Glutamatergic neuron (in vitro differentiated cells): ENCODE data around the gene EPHA10. TPM values are rescaled to one million over a fixed set of nuclear protein-coding genes. Genes with fewer than 3 reads are reported as not detected.

Experiments used
- DNase-seq: peaks from one replicate; pipeline ENCODE4 v3.0.0; 2022
- H3K27ac Mint-ChIP-seq: one replicate; pipeline ENCODE4 v1.8.0; 2020; ENCODE audit warnings: mild to moderate bottlenecking, mixed read lengths, inconsistent platforms; ENCODE audit not compliant: unreplicated experiment
- H3K27me3 Mint-ChIP-seq: one replicate; pipeline ENCODE4 v1.8.0; 2020; ENCODE audit warnings: mild to moderate bottlenecking, moderate library complexity, mixed read lengths, inconsistent platforms; ENCODE audit not compliant: unreplicated experiment
- H3K36me3 Mint-ChIP-seq: one replicate; pipeline ENCODE4 v1.8.0; 2020; ENCODE audit warnings: mild to moderate bottlenecking, mixed read lengths, inconsistent platforms; ENCODE audit not compliant: unreplicated experiment
- H3K4me1 Mint-ChIP-seq: one replicate; pipeline ENCODE4 v1.8.0; 2020; ENCODE audit warnings: mild to moderate bottlenecking, low read depth, mixed read lengths, inconsistent platforms; ENCODE audit not compliant: unreplicated experiment
- H3K4me3 Mint-ChIP-seq: one replicate; pipeline ENCODE4 v1.8.0; 2020; ENCODE audit warnings: mild to moderate bottlenecking, mixed read lengths, inconsistent platforms; ENCODE audit not compliant: unreplicated experiment
- H3K9me3 Mint-ChIP-seq: one replicate; pipeline ENCODE4 v1.8.0; 2020; ENCODE audit warnings: mild to moderate bottlenecking, moderate library complexity, mixed read lengths, inconsistent platforms; ENCODE audit not compliant: unreplicated experiment
- CTCF ChIP-seq: fragments of 200-600 bp; sonication (generic); IDR thresholded peaks from one replicate; pipeline ENCODE4 v1.5.0; 2021; ENCODE audit not compliant: partially characterized antibody, unreplicated experiment
- total RNA-seq: library from RNA; stranded (reverse); fragmentation: NEBNext Ultra II Directional; extraction: Animal tissue kit (Norgen Biotek cat#: 25700); gene quantifications from one replicate; pipeline ENCODE4 v1.2.1, GENCODE V29; 2021; ENCODE audit not compliant: unreplicated experiment

The EPHA10 gene
- total RNA-seq, 1 donor from 2014 or later = 4.8 TPM

- Mint-ChIP-seq H3K4me3 (peak overlapping the region; percentile 94), H3K9me3 (peaks cover 3% of the 10 kb centered on the region), H3K36me3 (no peaks in the 10 kb centered on the region), H3K27ac (peak overlapping the region; percentile 92), H3K27me3 (no peaks in the 10 kb centered on the region), H3K4me1 (peaks cover 7% of the 10 kb centered on the region)
- peak; percentile 83 for DNase-seq
- TF ChIP-seq CTCF = peak; percentile 9
Measured at GRCh38 chr1:37808369-37809319, 43.7 kb upstream of the EPHA10 start.

- no peak for TF ChIP-seq CTCF
- Mint-ChIP-seq H3K4me1 (peaks cover 7% of the 10 kb centered on the region), H3K4me3 (peak within 1 kb of the TSS; percentile 94), H3K27ac (peak within 1 kb of the TSS; percentile 92), H3K36me3 (no peaks in the 10 kb centered on the region), H3K27me3 (no peaks in the 10 kb centered on the region), H3K9me3 (peaks cover 3% of the 10 kb centered on the region)
- DNase-seq = peak; percentile 98
Measured at GRCh38 chr1:37807555-37808368, 42.8 kb upstream of the EPHA10 start, which contains the start of the genes C1orf122 and YRDC. TSS of gene C1orf122 (plus strand) at chr1:37807790. CDS start at chr1:37808405, 615 bp downstream. TSS of gene YRDC (minus strand) at chr1:37808208. CDS start at chr1:37808180, 28 bp downstream.

DNA sequence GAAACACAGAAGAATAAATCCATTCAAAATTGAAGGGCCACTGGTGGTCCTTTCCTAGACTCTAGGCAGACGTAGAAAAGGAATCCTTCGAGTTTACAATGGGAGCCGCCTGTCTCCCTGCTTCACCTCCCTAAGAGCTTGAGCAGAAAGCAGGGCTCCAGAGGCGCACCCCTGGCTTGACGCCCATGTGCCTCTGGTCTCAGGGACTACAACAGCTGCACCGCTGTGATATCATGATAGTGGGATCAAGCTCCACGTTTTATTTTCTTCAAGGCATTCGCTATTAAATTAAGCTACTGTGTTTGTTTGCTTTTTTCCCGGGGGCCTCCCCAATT lies 42.3 kb upstream of the EPHA10 start:
- Mint-ChIP-seq H3K4me1 (peaks cover 7% of the 10 kb centered on the region), H3K4me3 (peak overlapping the region; percentile 87), H3K27ac (peak overlapping the region; percentile 59), H3K9me3 (peaks cover 3% of the 10 kb centered on the region), H3K27me3 (no peaks in the 10 kb centered on the region), H3K36me3 (no peaks in the 10 kb centered on the region)
- DNase-seq = no peak
- no peak for TF ChIP-seq CTCF

GRCh38 chr1:37802439-37802838 lies 37.5 kb upstream of the EPHA10 start:
- Mint-ChIP-seq H3K9me3 (peaks cover 2% of the 10 kb centered on the region), H3K27ac (no peak overlapping the region), H3K4me1 (no peaks in the 10 kb centered on the region), H3K4me3 (no peak overlapping the region), H3K27me3 (no peaks in the 10 kb centered on the region), H3K36me3 (peaks cover 4% of the 10 kb centered on the region)
- no peak for TF ChIP-seq CTCF
- no peak for DNase-seq
